Measurements from ENCODE around the gene ARL5C.

GRCh38 chr17:39170558-39170957, 4.6 kb upstream of the ARL5C start:
- TF ChIP-seq, protein P1, sequence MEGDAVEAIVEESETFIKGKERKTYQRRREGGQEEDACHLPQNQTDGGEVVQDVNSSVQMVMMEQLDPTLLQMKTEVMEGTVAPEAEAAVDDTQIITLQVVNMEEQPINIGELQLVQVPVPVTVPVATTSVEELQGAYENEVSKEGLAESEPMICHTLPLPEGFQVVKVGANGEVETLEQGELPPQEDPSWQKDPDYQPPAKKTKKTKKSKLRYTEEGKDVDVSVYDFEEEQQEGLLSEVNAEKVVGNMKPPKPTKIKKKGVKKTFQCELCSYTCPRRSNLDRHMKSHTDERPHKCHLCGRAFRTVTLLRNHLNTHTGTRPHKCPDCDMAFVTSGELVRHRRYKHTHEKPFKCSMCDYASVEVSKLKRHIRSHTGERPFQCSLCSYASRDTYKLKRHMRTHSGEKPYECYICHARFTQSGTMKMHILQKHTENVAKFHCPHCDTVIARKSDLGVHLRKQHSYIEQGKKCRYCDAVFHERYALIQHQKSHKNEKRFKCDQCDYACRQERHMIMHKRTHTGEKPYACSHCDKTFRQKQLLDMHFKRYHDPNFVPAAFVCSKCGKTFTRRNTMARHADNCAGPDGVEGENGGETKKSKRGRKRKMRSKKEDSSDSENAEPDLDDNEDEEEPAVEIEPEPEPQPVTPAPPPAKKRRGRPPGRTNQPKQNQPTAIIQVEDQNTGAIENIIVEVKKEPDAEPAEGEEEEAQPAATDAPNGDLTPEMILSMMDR (IDR thresholded peaks at IDR 0.05): no peak
- TF ChIP-seq EZH2 (IDR thresholded peaks at IDR 0.05; ENCODE audit: borderline replicate concordance, insufficient read depth, low read depth, low read length, poor library complexity, severe bottlenecking): no peak

Measured in B cell (primary cell).